Measurements from ENCODE around the gene RANBP2.
"Not testable (repeated sequence)": the region's sequence is repeated elsewhere in the genome, so short reads cannot be mapped to it uniquely, and the experiment has no call there.

RANBP2 gene

DNA sequence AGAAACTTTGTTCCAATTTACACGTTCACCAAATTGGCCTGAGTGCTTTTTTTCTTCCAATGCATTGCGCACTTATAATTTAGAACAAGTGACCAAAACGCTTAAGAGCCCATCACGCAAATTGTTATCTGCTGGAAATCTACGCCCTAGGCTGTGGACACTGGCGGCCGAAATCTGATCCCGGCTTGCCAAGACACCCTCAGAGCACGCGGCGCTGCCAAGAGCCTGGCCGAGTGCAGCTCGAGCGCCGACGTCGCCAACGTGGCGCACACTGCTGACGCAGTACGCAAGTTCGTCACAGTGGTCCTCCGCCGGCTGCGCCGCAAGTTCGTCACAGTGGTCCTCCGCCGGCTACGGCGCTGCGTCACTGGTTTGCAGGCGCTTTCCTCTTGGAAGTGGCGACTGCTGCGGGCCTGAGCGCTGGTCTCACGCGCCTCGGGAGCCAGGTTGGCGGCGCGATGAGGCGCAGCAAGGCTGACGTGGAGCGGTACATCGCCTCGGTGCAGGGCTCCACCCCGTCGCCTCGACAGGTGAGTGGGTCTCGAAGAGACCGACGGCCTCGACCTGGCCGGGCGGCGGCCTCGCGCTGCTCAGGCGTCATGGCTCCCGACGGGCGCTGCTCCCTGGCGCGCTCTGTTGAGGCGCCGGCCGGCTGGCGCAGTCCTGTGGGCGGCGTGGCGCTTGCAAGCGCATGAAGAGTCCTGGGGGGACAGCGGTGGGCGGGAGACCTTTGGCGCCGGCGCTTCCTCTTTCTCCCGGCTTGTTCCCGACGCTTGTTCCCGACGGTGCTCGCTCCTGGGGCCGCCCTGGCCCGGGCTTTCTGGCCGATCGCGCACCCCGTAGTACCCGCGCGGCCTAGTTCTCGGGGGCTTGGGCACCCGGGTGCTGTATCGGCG, at the start of gene RANBP2:
Gene RANBP2 (plus strand): TSS at position 334 of the 896 bp plus-strand sequence. CDS start 125 bp downstream, at position 459.
- DNase-seq, result peak; percentile 97

- not testable (repeated sequence) for DNase-seq
Measured at GRCh38 chr2:108670282-108670681, 49.0 kb upstream of the RANBP2 start.

DNA sequence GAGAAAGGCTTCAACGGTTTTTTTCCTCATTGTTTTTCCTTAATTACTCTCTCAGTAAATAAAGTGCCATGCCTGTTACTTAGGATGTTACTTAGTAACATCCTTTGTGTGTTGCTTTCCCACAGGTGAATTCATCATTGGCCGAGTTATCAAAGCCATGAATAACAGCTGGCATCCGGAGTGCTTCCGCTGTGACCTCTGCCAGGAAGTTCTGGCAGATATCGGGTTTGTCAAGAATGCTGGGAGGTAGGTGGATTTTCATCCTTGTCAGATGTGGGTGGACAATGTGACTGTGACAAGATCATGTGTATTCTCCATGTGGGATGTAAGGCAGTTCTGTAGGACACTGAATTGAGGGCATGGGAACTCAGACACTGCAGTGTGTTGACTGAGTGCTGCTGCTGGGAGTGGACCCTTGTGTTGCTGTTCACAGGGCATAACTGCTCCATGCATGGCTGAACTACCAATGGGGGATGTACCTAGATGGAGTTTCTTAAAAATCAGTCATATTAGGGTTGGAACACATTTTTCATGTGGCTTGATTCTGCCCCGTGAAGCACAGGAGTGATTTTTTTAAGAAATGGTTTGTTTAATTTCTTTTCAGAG, 47.0 kb upstream of the RANBP2 start:
- not testable (repeated sequence) for DNase-seq

GRCh38 chr2:108676522-108676921, 42.8 kb upstream of the RANBP2 start:
- DNase-seq, result not testable (repeated sequence)

- DNase-seq, result not testable (repeated sequence)
Measured at GRCh38 chr2:108677239-108677744, 42.0 kb upstream of the RANBP2 start.

- not testable (repeated sequence) for DNase-seq
Measured at GRCh38 chr2:108678198-108678651, 41.1 kb upstream of the RANBP2 start.

GRCh38 chr2:108680805-108681204, 38.5 kb upstream of the RANBP2 start:
- DNase-seq, result not testable (repeated sequence)

GRCh38 chr2:108688818-108689756, 30.2 kb upstream of the RANBP2 start:
- not testable (repeated sequence) for DNase-seq

DNA sequence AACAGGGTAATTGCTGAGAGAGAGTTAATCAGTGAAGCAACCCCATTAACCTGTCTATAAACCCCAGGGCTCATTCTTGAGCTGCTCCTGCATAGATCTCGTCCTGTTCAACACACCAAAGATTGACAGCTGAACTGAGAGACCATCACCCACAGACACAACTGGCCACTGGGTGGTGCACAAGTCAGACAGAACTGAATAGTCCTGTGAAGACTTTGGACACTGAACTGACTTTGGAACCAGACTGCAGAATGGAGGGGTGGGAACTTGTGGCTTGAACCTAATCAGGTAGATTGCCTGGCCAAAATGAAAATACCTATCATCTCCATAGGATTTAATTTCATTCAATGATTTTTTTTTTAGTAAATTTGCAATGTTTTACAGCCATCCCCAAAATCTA, 29.3 kb upstream of the RANBP2 start:
- DNase-seq, result peak; percentile 34

DNA sequence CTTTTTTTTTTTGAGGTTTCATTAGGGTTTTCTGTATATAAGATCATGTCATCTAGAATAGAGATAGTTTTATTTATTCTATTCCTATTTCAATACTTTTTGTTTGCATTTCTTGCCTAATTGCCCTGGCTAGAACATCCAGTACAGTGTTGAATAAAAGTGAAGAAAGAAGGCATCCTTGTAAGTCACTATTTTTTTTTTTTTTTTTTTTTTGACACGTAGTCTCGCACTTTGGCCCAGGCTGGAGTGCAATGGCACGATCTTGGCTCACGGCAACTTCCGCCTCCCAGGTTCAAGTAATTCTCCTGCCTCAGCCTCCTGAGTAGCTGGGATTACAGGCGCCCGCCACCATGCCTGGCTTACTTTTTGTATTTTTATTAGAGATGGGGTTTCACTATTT, 27.8 kb upstream of the RANBP2 start:
- no peak for DNase-seq

DNA sequence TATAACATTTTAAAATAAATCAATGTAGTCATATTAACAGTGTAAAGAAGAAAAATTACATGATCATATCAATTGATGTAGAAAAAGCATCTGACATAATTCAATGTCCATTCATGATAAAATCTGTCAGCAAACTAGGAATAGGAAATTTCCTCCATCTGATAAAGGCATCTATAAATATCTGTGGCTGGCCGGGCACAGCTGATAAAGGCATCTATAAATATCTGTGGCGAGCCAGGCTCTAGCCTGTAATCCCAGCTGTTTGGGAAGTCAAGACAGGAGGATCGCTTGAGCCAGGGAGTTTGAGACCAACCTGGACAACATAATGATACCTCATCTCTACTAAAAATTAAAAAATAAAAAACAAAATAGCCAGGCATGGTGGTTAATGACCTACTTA, 18.1 kb upstream of the RANBP2 start:
- no peak for DNase-seq

DNA sequence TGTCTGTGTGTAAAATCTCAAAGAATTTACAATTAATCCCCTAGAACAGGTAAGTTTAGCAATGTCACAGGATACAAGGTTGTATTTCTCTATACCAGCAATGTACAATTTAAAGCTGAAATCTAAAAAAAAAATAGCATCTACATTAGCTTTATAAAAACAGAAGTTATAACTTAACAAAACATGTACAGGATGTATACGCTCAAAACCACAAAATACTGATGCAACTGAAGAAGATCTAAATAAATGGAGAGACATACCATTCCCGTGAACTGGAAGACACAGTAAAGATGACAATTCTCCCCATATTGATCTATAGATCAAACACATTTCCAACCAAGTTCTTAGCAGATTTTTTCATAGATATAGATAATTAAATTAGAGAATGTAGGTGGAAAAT, 17.5 kb upstream of the RANBP2 start:
- no peak for DNase-seq

- no peak for DNase-seq
Measured at GRCh38 chr2:108704871-108705270, 14.4 kb upstream of the RANBP2 start.

DNA sequence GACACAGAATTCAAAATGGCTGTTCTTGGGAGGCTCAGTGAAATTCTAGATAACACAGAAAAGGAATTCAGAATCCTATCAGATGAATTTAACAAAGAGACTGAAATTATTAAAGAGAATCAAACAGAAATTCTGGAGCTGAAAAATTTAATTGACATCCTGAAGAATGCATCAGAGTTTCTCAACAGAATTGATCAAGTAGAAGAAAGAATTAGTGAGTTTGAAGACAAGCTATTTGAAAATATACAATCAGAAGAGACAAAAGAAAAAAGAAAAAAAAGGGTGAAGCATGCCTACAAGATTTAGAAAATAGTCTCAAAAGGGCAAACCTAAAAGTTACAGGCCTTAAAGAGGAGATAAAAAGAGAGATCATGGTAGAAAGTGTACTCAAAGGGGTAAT, 12.0 kb upstream of the RANBP2 start:
- DNase-seq, result no peak

DNA sequence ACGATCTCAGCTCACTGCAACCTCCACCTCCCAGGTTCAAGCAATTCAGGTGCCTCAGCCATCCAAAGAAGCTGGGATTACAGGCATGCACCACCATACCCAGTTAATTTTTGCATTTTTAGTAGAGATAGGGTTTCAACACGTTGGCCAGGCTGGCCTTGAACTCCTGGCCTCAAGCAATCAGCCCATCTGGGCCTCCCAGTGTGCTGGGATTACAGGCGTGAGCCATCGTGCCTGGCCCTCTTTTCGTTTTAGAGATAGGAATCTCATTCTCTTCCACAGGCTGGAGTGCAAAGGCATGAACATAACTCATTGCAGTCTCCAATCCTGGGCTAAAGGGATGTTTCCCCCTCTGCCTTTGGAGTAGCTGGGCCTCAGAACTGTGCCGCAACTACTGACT, 2.3 kb upstream of the RANBP2 start:
- DNase-seq, result not testable (repeated sequence)

DNA sequence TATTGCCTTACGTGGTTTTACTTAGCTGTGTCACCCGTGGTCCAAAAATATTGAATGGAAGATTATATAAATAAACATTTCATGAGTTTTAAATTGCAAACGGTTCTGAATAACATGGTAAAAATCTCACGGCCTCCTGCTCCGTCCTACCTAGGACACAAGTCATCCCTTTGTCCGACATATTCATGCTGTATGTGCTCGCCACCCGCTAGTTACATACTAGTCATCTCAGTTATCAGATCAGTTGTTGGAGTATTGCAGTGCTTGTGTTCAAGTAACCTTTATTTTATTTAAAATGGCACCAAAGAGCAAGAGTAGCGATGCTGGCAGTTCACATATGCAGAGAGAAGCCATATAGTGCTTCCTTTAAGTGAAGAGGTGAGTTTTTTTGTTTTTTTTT, 6.8 kb downstream of the RANBP2 start:
- DNase-seq, result not testable (repeated sequence)

GRCh38 chr2:108734656-108735055, 15.4 kb downstream of the RANBP2 start:
- not testable (repeated sequence) for DNase-seq

- DNase-seq, result not testable (repeated sequence)
Measured at GRCh38 chr2:108757973-108758372, 38.7 kb downstream of the RANBP2 start.

- not testable (repeated sequence) for DNase-seq
Measured at GRCh38 chr2:108762618-108763017, 43.3 kb downstream of the RANBP2 start.

DNA sequence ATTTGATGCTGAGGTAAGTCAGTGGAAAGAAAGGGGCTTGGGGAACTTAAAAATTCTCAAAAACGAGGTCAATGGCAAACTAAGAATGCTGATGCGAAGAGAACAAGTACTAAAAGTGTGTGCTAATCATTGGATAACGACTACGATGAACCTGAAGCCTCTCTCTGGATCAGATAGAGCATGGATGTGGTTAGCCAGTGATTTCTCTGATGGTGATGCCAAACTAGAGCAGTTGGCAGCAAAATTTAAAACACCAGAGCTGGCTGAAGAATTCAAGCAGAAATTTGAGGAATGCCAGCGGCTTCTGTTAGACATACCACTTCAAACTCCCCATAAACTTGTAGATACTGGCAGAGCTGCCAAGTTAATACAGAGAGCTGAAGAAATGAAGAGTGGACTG, 47.4 kb downstream of the RANBP2 start:
- not testable (repeated sequence) for DNase-seq

- not testable (repeated sequence) for DNase-seq
Measured at GRCh38 chr2:108767859-108768258, 48.6 kb downstream of the RANBP2 start.

DNA sequence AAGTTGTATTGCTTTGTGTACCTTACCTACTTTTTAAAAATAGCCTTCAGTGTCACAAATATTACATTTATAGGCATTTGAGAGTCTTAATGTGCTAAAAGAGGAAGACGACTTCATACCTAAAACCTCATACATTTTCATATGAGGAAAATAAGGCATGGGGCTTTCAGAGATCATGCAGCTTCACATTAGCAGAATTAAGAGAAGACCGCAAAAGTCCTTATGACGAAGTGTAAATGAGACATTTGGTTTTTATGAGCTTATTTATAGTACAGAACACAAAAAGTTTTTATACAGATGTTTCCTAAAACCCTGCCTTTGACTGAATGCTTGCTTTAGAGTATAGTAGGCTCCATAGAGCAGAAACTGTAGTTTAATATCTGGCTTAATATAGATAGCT, 57.2 kb downstream of the RANBP2 start:
- DNase-seq, result no peak

- DNase-seq, result no peak
Measured at GRCh38 chr2:108778857-108779256, 59.6 kb downstream of the RANBP2 start.

Data from OCI-M1 (cell line).